Fibroblast of mammary gland (primary cell): ENCODE measurements around the gene JMJD1C.

Experiments
- DNase-seq: peaks from one replicate; pipeline ENCODE4 v3.0.0-alpha.2; 2010; ENCODE audit warnings: low read depth
- H3K4me3 ChIP-seq: 2 replicates; pipeline ENCODE4 v1.5.1; 2011; ENCODE audit warnings: low read depth, mild to moderate bottlenecking, low read length, moderate library complexity; ENCODE audit not compliant: control insufficient read depth
- TF ChIP-seq, protein P1 (sequence below): conservative IDR thresholded peaks from 2 replicates; pipeline ENCODE4 v1.5.1; 2011; ENCODE audit warnings: low read depth, low read length, inconsistent platforms; ENCODE audit not compliant: control insufficient read depth, insufficient read depth

Gene JMJD1C

GRCh38 chr10:63200431-63200830 lies 265.3 kb downstream of the JMJD1C start:
- no peak overlapping the region for H3K4me3 ChIP-seq
- DNase-seq, result no peak
- TF ChIP-seq, protein P1, sequence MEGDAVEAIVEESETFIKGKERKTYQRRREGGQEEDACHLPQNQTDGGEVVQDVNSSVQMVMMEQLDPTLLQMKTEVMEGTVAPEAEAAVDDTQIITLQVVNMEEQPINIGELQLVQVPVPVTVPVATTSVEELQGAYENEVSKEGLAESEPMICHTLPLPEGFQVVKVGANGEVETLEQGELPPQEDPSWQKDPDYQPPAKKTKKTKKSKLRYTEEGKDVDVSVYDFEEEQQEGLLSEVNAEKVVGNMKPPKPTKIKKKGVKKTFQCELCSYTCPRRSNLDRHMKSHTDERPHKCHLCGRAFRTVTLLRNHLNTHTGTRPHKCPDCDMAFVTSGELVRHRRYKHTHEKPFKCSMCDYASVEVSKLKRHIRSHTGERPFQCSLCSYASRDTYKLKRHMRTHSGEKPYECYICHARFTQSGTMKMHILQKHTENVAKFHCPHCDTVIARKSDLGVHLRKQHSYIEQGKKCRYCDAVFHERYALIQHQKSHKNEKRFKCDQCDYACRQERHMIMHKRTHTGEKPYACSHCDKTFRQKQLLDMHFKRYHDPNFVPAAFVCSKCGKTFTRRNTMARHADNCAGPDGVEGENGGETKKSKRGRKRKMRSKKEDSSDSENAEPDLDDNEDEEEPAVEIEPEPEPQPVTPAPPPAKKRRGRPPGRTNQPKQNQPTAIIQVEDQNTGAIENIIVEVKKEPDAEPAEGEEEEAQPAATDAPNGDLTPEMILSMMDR, result no peak

DNA sequence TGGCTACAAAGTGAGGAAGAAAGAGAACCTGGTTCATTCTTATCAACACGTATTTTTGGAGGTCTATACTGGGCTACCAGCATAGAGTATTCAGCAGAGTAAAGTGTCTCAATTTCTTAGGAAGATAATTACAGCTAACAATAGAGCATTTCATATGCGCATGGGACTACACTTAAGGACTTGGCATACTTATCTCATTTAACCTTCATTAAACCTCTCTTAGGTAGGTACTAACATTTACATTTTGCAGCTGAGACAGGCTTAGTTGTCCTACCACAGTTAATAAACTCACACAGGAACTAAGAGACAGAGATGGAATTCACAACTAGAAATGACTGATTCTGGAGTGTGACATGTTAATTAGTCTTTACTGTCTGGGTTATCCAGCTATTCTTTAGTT lies 266.1 kb downstream of the JMJD1C start:
- H3K4me3 ChIP-seq, result no peak overlapping the region
- no peak for DNase-seq
- TF ChIP-seq, protein P1, result no peak

DNA sequence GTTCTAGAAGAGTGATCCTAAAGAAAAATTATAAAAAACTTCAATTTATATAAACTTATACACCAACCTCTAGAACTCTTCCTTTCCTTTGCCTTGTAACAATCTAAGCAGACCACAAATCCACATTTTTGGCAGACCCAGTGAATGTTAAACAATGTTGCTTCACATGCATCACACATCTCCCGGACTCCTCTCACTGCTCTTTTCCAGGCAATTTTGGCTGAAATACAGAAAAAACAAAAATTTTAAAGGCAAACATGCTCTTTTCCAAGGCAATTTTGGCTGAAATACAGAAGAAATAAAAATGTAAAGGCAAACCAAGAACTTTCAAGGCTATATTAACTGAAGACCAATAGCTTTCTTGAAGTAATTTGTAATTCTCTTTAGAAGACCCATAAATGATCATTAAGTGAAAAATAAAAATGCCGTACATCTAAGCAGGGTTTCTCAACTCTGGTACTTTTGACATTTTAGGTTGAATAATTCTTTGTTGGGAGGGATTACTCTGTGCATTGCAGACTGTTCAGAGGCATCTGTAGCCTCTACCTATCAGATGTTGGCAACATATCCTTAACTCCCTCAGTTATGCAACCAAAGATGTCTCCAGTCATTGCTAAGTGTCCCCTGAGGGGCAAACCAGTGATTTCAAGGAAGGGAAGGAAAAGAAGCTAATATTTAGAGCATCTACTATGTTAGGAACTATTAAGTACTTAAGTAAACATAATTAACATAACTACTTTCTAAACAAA lies 268.3 kb downstream of the JMJD1C start:
- no peak overlapping the region for H3K4me3 ChIP-seq
- TF ChIP-seq, protein P1, result no peak
- peak; percentile 88 for DNase-seq

DNA sequence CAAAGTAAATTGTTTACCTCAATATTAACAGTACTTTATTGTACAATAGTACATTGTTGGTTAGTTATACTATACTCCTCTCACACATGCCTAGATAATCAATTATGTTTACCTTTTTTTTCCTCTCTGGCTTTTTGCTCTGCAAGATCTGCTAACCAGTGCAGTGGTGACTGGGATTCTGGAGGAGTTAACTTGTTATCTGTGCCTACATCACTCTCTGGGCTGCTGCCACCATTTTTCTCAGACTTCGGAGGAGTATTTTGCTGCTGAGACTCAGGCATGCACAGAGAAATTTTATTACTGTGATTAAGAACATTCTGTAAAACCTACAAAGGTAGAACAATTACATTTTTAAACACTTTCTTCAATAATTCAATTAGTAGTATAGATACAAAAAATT lies 273.0 kb downstream of the JMJD1C start:
- no peak overlapping the region for H3K4me3 ChIP-seq
- DNase-seq, result no peak
- TF ChIP-seq, protein P1, result no peak

DNA sequence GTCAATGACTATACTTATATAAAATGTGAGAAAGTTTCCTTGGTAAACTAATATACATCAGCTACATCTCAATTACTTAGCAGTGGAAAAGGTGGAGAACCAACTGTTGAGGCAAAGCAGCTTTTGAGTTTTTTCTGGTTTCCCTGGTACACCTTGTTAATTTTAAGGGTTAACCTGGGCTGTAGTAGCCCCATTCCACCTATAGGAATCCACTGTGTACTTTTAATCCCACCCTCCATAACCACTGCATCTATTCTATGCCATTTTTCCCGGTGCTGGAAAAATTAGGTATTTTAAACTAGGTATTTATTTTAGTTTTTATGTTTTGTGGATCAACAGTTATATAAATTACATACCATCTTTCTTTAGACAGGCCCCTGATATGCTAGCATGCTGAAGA lies 290.2 kb downstream of the JMJD1C start:
- TF ChIP-seq, protein P1, result no peak
- no peak for DNase-seq
- no peak overlapping the region for H3K4me3 ChIP-seq

DNA sequence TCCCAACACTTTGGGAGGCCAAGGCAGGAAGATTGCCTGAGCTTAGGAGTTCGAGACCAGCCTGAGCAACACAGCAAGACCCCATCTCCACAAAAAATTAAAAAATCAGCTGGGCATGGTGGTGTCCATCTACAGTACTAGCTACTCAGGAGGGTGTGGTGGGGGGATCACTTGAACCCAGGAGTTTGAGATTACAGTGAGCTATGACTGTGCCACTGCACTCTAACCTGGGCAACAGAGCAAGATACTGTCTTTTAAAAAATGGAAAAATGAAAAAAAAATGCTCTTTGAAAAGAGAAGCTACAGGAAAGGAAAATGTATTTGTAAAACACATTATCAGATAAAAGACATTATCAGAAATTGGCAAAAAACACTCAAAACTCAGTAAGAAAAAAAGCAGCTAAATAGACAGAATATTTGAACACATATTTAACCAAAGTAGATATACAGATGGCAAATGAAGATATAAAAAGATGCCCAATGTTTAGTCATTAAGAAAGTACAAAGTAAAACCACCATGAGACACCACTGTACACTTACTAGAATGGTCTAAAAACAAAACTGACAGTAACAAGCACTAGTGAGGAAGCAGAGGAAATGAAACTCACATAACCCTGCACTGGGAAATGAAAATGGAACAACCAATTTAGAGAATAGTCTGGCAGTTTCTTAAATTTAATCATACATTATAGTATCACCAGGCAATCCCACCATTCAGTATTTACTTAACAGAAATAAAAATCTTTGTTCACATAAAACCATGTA lies 292.1 kb downstream of the JMJD1C start:
- DNase-seq, result no peak
- TF ChIP-seq, protein P1, result no peak

More for the DNA sequence above, 292.1 kb downstream of the JMJD1C start:
- no peak overlapping the region for H3K4me3 ChIP-seq
